Breast epithelium (tissue), 3 donors: ENCODE data around the gene ANAPC4.

Source experiments
- CTCF ChIP-seq, 3 donors: fragments of 450-650 bp; IDR thresholded peaks; one replicate each; pipeline ENCODE4 v1.5.1; 2016 to 2017; ENCODE audit warnings: antibody characterized with exemption in 3 of 3, mild to moderate bottlenecking in 3 of 3, moderate library complexity in 3 of 3
- POLR2A ChIP-seq: fragments of 450-650 bp; IDR thresholded peaks from one replicate; pipeline ENCODE4 v1.6.1; 2016; ENCODE audit warnings: antibody characterized with exemption, mild to moderate bottlenecking, moderate library complexity
- POLR2AphosphoS5 ChIP-seq, 3 donors: sonication (generic); formaldehyde crosslinking; IDR thresholded peaks; one replicate each; pipeline ENCODE4 v1.6.1; 2017; ENCODE audit warnings: antibody characterized with exemption in 3 of 3

DNA sequence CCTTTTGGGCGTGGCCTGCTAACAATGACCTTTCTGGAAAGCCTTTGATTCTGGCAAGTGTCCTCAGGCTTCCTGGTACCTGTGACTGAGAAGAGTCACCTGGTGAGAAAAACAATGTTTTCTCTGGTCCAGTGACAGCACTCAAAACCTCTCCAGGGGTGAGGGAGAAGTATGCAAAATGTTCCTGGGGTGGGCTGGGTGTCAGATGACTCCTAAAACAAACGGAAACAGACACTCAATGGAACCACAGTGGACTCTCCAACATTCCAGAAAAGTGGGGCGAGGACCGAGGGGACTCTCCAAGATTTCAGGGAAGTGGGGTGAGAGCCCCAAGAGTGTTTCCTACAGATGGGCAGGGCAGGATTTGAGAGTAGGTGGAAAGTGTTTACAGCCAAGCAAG lies 69.5 kb downstream of the ANAPC4 start:
- no peak for TF ChIP-seq CTCF (IDR thresholded peaks at IDR 0.05)
- TF ChIP-seq POLR2A, result no peak
- TF ChIP-seq POLR2AphosphoS5 (IDR thresholded peaks at IDR 0.05), result no peak
